Measurements from ENCODE around the gene ARCN1.
"Not testable (repeated sequence)": the region's sequence is repeated elsewhere in the genome, so short reads cannot be mapped to it uniquely, and the experiment has no call there.

Gene ARCN1

GRCh38 chr11:118544647-118545010, 27.6 kb upstream of the ARCN1 start:
- no peak for DNase-seq

DNA sequence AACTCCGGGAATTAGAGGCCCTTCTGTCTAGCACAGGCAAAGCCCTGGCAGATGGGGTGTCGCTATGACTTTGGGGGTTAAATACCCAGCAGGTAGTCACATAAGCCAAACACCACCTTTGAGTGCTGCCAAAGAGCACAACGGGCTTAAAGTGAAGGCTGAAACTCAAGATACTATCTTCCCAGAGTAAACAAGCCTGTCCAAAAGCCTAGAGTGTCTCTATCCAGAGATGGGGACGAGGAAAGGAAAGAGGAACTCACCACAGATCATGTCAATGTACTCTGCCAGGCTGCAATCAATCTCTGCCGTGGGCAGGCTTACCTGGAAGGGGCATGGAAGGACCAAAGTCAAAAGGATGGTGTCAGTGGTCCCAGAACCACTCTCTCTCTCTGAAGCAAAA, 26.7 kb upstream of the ARCN1 start:
- DNase-seq: no peak

GRCh38 chr11:118547132-118547531, 25.1 kb upstream of the ARCN1 start:
- DNase-seq: no peak

- no peak for DNase-seq
Measured at GRCh38 chr11:118552341-118552740, 19.9 kb upstream of the ARCN1 start.

DNA sequence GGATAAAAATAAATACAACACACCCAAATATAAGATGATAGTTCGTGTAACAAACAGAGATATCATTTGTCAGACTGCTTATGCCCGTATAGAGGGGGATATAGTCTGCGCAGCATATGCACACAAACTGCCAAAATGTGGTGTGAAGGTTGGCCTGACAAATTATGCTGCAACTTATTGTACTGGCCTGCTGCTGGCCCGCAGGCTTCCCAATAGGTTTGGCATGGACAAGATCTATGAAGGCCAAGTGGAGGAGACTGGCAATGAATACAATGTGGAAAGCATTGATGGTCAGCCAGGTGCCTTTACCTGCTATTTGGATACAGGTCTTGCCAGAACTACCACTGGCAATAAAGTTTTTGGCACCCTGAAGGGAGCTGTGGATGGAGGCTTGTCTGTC, 11.4 kb upstream of the ARCN1 start:
- no peak for DNase-seq

GRCh38 chr11:118565051-118565450, 7.2 kb upstream of the ARCN1 start:
- DNase-seq: no peak

- no peak for DNase-seq
Measured at GRCh38 chr11:118569670-118570069, 2.5 kb upstream of the ARCN1 start.

DNA sequence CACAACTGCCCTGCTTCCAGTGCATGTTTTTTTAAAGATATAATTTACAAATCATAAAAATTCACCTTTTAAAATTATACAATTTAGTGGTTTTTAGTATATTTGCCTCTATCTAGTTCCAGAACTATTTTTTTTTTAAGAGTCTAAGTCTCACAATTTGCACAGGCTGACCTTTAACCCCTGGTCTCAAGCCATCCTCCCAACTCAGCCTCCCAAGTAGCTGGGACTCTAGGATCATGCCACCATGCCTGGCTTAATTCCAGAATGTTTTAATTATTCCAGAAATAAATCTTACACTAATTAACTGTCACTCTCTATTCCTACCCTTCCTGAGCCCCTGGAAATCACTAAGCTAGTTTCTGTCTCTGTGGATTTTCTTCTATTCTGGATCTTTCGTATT, 1.4 kb upstream of the ARCN1 start:
- no peak for DNase-seq

DNA sequence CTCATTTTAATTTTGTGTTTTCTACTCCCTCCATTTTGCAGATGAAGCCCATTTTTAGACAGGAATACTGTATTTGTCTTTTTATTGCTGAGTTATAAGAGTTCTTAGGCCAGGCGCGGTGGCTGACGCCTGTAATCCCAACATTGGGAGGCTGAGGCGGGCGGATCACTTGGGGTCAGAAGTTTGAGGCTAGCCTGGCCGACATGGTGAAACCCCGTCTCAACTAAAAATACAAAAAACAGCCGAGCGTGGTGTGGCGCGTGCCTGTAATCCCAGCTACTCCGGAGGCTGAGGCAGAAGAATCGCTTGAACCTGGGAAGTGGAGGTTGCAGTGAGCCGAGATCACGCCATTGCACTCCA, 528 bp upstream of the ARCN1 start:
- peak; percentile 15 for DNase-seq

DNA sequence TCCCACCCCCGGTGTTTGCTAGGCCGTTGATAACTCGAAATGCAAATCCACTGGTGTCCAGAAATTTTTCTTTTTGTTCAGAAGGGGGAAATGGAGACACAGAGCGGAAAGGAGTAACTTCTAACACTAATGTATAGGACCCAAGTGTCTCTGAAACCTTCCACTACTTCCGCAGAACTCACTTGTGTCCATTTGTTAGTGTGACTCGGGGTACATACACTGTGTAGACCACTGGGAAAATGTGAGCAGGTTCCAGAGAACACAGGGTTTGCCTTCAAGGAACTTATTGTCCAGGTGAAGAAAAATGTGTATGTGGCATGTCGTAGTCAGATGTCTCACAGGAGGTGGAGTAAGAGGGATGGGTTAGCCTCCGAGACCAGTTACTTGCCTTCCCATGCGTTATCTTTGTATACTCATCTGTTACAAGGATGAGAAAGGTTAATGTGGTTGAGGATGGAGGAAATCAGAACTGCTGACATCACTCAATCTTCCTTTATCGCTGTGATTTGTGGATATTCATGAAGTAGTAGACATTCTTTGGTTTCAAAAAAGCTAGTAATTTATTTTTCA, 857 bp downstream of the ARCN1 start:
- no peak for DNase-seq

DNA sequence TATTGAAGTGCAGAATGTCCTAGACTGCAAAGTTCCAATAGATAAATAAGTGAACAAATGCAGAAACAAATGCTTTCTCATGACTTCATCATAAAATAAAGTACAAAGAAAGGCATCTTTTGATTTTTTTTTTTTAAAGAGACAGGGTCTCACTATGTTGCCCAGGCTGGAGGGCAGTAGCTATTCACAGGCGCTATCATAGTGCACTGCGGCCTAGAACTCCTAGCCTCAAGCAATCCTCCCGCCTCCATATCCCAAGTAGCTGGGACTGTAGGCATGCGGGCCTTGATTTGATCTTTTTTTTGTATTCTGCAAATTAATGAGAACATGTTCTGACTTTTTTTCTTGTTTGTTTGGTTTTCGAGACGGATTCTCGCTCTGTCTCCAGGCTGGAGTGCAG, 2.4 kb downstream of the ARCN1 start:
- no peak for DNase-seq

GRCh38 chr11:118577995-118578394, 5.8 kb downstream of the ARCN1 start:
- DNase-seq: not testable (repeated sequence)

GRCh38 chr11:118581057-118581456, 8.8 kb downstream of the ARCN1 start:
- DNase-seq: no peak

- no peak for DNase-seq
Measured at GRCh38 chr11:118587952-118588351, 15.7 kb downstream of the ARCN1 start.

- DNase-seq: no peak
Measured at GRCh38 chr11:118592616-118593367, 20.6 kb downstream of the ARCN1 start.

DNA sequence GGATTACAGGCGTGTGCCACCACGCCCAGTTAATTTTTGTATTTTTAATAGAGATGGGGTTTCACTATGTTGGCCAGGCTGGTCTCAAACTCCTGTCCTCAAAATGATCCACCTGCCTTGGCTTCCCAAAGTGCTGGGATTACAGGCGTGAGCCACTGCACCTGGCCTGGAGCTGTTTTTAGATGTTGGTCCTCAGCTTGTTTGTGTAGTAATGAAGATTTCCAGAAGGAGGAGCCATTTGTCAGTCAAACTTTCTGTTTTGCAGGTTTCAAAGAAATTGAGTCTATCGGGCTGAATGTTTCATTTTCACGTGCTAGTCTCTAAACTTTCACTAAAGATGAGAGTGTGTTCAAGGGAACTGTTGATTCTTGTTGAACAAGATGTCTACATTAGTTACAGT, 22.8 kb downstream of the ARCN1 start:
- DNase-seq: not testable (repeated sequence)

- DNase-seq: no peak
Measured at GRCh38 chr11:118596224-118597146, 24.3 kb downstream of the ARCN1 start.

DNA sequence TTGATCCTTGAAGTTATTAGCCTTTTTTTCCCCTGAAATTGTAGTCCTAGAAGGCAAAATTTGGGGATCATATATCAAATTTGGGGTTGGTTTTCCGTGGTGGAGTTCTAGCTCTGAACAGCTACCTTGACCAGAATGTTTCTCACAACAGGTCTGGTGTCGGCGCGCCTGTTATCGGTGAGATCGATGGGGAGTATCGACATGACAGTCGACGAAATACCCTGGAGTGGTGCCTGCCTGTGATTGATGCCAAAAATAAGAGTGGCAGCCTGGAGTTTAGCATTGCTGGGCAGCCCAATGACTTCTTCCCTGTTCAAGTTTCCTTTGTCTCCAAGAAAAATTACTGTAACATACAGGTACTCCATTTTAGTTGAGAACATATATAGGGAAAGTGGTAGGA, 25.3 kb downstream of the ARCN1 start:
- no peak for DNase-seq

- DNase-seq: no peak
Measured at GRCh38 chr11:118602331-118602730, 30.1 kb downstream of the ARCN1 start.

GRCh38 chr11:118603709-118604108, 31.5 kb downstream of the ARCN1 start:
- DNase-seq: not testable (repeated sequence)

- no peak for DNase-seq
Measured at GRCh38 chr11:118604566-118604965, 32.4 kb downstream of the ARCN1 start.

DNA sequence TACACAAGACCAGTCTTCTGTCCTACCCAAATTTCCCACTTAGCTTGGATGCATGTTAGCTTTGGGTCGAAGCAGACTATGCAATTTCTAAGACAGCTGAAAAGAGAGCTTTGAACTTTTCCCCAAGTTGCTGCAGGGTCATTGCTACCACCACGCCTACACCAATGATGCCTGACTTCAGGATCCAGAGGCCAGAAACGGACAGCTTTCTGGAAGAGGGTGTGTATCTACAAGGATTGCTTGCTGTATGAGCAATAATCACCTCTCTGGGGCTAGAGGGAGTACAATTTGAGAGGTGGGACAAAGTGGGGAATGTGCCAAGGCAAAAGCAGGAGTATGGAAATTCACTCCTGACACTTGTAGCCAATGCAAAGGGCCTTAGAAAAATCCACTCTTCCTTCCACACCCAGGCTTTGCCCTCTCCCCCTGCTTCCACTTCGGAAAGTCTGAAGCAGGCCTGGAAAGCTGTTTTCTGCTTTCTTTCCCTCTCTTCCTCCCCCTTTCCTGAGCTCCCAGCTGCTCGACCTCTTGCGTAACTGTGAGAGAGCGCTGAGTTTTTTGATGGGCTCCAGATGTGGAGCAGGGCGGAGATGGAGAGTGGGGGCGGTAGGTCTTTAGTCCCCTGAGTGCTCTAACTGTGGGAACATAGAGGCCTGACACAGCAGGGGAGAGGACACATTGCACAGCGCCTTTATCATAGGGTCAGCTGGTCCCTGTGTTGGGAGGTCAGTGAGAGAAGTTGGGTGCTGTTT, 33.1 kb downstream of the ARCN1 start:
- DNase-seq: no peak

- no peak for DNase-seq
Measured at GRCh38 chr11:118606157-118606843, 34.1 kb downstream of the ARCN1 start.

All from activated naive CD4-positive, alpha-beta T cell treated with anti-CD3 and anti-CD28 coated beads, Interleukin-2, amount 50 U/mL, for 16 hours (primary cell).